IPS-18c (cell line): ENCODE measurements around the gene RAB11FIP4.

ENCODE experiments used
- H3K4me3 ChIP-seq: 2 replicates; pipeline ENCODE4 v1.7.0; 2013; ENCODE audit warnings: low read depth, mild to moderate bottlenecking, low read length, moderate library complexity; ENCODE audit not compliant: insufficient read depth
- H3K9me3 ChIP-seq: one replicate; pipeline ENCODE4 v1.6.1; 2013; ENCODE audit warnings: mild to moderate bottlenecking, low read length, moderate library complexity; ENCODE audit not compliant: control insufficient read depth, insufficient read depth

RAB11FIP4 gene

DNA sequence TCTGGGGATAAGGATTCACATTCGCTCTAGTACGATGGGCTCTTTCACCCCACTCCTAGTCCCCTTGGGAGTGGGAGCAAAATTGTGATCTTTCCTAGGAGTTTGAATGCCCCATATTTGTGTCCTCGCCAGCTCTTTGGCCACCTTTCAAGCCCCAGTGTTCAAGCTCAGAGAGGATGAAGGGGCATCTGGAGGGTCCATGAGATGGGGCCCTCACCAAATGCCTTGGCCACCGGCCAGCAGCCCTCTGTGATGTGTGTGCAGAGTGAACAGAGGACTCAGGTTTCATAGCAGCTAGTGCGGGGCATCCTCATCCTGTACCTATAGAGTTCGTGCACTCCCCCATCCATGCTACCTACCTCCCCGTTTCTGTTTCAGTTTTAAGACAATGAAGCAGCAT is 140.6 kb downstream of the RAB11FIP4 start:
- no peaks in the 10 kb centered on the region for H3K9me3 ChIP-seq
- H3K4me3 ChIP-seq, result no peak overlapping the region

- Histone ChIP-seq H3K9me3 (no peaks in the 10 kb centered on the region), H3K4me3 (no peak overlapping the region)
Observed at GRCh38 chr17:31532526-31532925, 141.1 kb downstream of the RAB11FIP4 start.

DNA sequence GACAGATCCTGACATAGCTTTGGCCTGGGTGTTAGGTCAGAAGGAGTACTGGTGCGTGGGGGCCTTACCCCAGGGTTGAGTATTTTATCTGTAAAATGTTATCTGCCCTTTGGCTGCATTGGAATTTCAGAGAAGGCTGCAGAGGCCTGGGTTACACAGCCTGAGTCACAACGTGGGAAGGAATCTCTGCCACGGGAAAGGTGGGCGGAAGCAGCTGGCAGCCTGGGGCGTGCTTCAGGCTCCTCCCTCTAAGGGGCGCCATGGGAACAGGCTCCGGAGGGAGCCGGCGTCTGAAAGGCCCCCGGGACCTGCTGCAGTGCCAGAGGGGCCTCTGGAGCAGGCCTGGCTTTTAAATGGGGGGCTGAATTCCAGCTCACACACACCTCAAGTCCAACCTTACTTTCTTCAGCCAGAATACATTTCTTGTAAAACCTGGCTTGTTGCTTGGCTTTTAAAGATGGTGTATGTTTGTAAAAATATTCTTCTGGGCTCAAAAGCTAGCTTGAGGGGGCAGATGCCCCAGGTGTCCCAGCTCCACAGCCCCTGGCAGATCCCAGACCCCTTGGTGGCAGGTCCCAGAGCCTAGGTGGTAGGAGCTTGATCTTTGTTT is 142.2 kb downstream of the RAB11FIP4 start:
- Histone ChIP-seq H3K4me3 (no peak overlapping the region), H3K9me3 (no peaks in the 10 kb centered on the region)

GRCh38 chr17:31534223-31534888 is 142.9 kb downstream of the RAB11FIP4 start:
- Histone ChIP-seq H3K9me3 (no peaks in the 10 kb centered on the region), H3K4me3 (no peak overlapping the region)

DNA sequence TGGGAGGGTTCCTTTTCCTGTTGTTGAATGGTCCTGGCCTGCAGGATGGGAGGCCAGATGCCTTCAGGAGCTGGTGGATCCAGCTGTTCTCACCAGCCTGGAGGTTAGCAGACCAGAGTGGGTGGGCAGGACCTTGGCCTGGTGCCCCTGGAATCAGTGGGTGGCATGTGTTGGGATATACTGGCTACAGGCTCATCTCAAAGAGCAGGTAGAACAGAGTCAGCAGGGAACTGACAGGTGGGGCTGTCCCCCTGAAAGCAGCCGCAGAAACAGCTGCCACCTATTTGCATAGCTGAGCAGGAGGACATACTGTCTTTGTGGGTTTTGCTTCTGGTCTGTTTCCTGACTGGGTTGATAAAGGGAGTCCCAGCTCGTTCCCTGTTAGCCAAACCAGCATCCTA is 144.1 kb downstream of the RAB11FIP4 start:
- no peak overlapping the region for H3K4me3 ChIP-seq
- H3K9me3 ChIP-seq, result no peaks in the 10 kb centered on the region

DNA sequence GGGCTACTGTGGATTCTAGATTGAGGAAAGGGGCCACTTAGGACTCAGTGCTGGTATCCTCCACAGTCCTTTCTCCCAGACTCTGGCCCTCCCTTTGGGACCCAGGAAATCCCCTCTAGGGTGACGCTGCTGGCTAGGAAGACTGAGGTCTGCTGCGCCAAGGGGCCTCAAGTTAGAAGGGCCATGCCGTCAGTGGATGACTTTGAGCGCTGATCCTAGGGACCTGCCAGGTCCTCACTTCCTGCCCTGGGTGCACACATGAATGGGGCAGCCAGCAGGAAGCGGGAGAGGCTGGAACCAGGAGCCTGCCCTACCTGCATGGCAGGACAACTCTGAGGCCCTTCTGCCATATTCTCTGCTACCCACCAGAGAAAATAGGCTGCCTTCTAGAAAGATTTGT is 145.0 kb downstream of the RAB11FIP4 start:
- H3K4me3 ChIP-seq, result no peak overlapping the region
- no peaks in the 10 kb centered on the region for H3K9me3 ChIP-seq

GRCh38 chr17:31537565-31538011 is 146.1 kb downstream of the RAB11FIP4 start:
- Histone ChIP-seq H3K4me3 (no peak overlapping the region), H3K9me3 (no peaks in the 10 kb centered on the region)

DNA sequence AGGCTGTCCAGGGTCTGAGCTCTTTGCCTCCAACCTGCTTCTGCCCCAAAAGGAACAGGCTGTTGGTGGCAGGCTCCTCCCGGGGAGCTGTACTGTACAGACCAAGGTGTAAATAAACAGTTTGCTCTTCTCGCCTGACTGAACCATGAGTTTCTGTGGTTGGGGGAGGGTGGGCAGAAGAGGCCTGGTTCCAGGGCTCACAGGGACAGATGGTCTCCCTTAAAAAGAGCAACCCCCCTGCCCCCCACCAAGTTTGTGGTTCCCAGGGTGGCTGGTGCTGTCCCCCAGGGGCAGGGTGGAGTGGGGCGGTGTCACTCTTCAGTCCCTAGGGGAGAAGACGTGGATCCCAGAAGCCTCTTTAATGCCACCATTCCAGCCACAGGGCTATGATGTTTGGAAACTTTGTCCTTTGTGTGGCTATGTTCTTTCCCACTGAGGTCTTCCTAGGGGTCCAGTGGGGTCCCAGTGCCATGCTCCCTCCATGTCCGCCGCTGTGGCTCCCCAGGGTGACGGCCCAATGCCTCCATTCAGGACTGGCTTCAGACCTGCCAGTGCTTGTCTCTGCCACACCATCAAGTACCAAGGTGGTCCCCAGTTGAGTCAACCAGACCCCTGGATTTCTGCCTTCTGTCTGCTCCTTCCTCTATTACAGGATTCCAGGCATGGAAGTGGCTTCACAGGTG is 146.7 kb downstream of the RAB11FIP4 start:
- Histone ChIP-seq H3K9me3 (no peaks in the 10 kb centered on the region), H3K4me3 (no peak overlapping the region)

DNA sequence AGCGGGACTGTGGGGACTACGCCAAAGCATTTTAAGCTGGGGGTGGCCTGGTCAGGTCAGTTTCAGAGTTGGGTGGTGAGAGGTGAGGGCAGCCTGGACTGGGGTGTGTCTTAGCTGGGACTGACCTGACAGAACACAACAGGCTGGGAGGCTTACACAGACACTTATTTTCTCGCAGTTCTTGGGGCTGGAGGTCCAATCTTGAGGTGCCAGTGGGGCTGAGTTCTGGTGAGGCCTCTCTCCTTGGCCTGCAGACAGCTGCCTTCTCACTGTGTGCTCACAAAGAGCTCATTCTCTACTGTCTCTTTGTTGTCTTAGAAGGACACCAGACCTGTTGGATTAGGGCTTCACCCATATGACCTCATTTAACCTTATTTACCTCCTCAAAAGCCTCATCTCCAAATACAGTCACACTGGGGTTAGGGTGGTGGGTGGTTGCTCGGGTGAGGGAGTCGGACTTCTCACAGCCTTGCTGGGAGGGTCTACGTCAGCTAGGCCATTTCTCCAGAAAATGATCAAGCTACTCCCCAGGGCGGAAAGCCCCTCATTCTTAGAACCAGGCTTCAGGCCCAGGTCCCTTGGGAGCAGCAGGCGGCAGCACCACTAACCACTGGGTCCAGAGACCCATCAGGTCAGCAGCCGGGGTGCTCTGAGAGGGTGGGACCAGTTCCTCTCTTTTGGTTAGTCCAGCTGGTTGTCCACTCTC is 149.3 kb downstream of the RAB11FIP4 start:
- Histone ChIP-seq H3K4me3 (no peak overlapping the region), H3K9me3 (no peaks in the 10 kb centered on the region)

DNA sequence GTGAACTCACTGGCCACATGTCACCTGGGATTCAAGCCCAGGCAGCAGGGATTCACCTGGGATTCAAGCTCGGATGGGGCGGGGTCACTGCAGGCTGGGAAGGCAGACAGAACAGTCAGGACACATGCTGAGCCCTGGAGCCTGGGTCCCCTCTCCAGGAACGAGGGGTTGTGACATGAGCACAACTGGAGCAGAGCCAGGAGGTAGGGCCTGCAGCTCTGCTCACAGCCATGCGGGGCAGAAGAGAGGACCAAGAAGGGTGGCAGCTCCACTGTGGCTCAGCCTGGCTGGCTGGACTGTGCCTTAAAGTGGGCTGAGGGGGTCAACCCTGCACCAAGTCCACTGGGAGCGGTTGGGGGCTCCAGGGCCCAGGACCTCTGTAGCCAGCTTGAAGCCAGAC is 150.1 kb downstream of the RAB11FIP4 start:
- H3K9me3 ChIP-seq, result no peaks in the 10 kb centered on the region
- H3K4me3 ChIP-seq, result no peak overlapping the region

GRCh38 chr17:31544186-31544585 is 152.7 kb downstream of the RAB11FIP4 start:
- Histone ChIP-seq H3K4me3 (no peak overlapping the region), H3K9me3 (no peaks in the 10 kb centered on the region)

DNA sequence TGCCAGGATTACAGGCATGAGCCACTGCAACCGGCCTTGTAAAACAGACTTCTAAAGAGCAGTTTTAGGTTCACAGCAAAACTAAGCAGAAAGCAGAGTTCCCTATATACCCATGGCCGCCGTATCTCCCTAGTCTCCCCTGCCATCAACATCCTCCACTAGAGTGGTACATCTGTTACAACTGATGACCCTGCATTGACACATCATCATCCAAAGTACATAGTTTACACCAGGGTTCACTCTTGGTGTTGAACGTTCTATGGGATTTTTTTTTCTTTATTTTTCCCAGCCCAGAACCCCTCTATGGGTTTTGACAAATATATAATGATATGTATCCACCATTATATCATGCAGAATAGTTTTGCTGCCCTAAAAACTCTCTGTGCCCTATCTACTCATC is 155.2 kb downstream of the RAB11FIP4 start:
- no peaks in the 10 kb centered on the region for H3K9me3 ChIP-seq
- H3K4me3 ChIP-seq, result no peak overlapping the region

GRCh38 chr17:31548709-31549108 is 157.2 kb downstream of the RAB11FIP4 start:
- Histone ChIP-seq H3K4me3 (peak overlapping the region; percentile 96; the same call in 1 of the 2 replicates), H3K9me3 (no peaks in the 10 kb centered on the region)

GRCh38 chr17:31549121-31549524 is 157.6 kb downstream of the RAB11FIP4 start:
- Histone ChIP-seq H3K9me3 (no peaks in the 10 kb centered on the region), H3K4me3 (peak overlapping the region; percentile 96)

GRCh38 chr17:31549525-31550388 is 158.3 kb downstream of the RAB11FIP4 start:
- H3K4me3 ChIP-seq, result peak overlapping the region; percentile 96
- no peaks in the 10 kb centered on the region for H3K9me3 ChIP-seq

DNA sequence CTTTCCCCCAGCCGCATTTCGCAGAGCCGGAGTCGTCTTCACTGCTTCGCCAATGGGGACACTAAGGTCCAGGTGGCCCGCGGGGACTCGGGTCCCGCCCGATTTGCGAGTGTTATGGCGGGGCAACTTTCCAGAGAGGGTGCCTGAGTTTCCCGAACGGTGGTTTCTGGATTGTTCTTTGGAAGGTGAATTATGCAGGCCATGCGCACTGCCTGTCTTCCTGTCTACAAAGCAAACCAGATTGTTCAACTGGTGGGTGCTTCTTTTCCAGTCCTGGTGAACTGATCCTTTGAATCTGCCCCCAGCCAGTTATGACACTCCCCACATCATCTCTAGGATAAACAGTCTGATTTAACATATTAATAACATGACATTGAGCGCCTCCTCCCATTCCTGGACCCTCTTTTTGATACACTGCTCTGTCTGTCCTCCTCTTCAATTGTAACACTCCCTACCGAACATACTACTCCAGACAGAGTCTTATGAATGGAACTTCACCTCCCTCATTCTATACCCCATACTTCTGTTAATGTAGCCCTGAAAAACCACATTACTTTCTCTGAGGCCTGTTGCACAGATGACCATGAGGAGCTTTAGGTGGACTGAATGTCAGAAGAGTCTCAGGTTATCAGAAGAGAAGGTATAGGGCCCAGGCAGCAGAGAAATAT is 159.0 kb downstream of the RAB11FIP4 start:
- Histone ChIP-seq H3K4me3 (peak overlapping the region; percentile 96), H3K9me3 (no peaks in the 10 kb centered on the region)
